ENCODE data around the gene PRKACG.

DNA sequence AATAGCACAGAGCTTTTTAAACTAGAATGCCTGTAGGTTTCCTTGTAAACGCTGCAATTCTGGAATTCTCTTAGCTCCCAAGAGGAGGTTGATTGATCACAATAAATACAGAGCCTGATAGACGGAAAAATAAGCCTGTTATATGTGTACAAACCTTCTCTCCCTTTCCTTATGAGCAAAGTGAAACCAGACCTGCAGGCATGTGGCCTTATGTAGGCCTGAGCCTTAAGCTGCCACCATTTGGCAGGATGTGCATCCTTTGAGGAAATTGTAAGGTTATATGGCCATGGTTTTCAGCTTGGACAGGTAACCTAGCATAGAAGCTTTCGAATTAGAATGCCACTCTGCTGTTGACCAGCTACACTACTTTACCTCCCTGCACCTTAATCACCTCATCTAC is 49.1 kb downstream of the PRKACG start:
- TF ChIP-seq, protein P1, sequence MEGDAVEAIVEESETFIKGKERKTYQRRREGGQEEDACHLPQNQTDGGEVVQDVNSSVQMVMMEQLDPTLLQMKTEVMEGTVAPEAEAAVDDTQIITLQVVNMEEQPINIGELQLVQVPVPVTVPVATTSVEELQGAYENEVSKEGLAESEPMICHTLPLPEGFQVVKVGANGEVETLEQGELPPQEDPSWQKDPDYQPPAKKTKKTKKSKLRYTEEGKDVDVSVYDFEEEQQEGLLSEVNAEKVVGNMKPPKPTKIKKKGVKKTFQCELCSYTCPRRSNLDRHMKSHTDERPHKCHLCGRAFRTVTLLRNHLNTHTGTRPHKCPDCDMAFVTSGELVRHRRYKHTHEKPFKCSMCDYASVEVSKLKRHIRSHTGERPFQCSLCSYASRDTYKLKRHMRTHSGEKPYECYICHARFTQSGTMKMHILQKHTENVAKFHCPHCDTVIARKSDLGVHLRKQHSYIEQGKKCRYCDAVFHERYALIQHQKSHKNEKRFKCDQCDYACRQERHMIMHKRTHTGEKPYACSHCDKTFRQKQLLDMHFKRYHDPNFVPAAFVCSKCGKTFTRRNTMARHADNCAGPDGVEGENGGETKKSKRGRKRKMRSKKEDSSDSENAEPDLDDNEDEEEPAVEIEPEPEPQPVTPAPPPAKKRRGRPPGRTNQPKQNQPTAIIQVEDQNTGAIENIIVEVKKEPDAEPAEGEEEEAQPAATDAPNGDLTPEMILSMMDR (IDR thresholded peaks at IDR 0.05; ENCODE audit: low read depth, low read length, poor library complexity, severe bottlenecking): no peak
- TF ChIP-seq EZH2phosphoT487 (IDR thresholded peaks at IDR 0.05; ENCODE audit: borderline replicate concordance, low read length): no peak

Data from DOHH2 (cell line).